Keratinocyte (primary cell): ENCODE results near the gene TMCC1. TPM values are rescaled to one million over a fixed set of nuclear protein-coding genes. Genes with fewer than 3 reads are reported as not detected.

Experiments used
- DNase-seq: peaks from one replicate; pipeline ENCODE4 v3.0.0-alpha.2; 2011; ENCODE audit warnings: low read depth, missing footprints, low spot score
- FAIRE-seq: peaks from 2 replicates; lab custom pipeline; 2011; peaks lifted over from hg19 to GRCh38; lab: Jason Lieb, UNC
- H2AFZ ChIP-seq: 2 replicates; pipeline ENCODE4 v1.6.0; 2012; ENCODE audit warnings: low read length, control low read depth, inconsistent platforms; ENCODE audit not compliant: control insufficient read depth
- H3K27ac ChIP-seq: 2 replicates; pipeline ENCODE4 v1.5.1; 2011; ENCODE audit warnings: low read length; ENCODE audit not compliant: control insufficient read depth, insufficient read depth
- H3K27me3 ChIP-seq: 3 replicates; pipeline ENCODE4 v1.6.0; 2011; ENCODE audit warnings: low read length; ENCODE audit not compliant: control insufficient read depth, insufficient read depth; ENCODE audit errors: extremely low read depth
- H3K36me3 ChIP-seq, 2 experiments: 2 replicates in 1 of 2; 3 replicates in 1 of 2; pipeline ENCODE4 v1.5.1; 2011; ENCODE audit warnings: low read length in 2 of 2, mild to moderate bottlenecking in 1 of 2; ENCODE audit not compliant: control insufficient read depth in 2 of 2, insufficient read depth in 2 of 2; ENCODE audit errors: extremely low read depth in 1 of 2
- H3K4me1 ChIP-seq: 3 replicates; pipeline ENCODE4 v1.5.1; 2011; ENCODE audit warnings: low read length; ENCODE audit not compliant: control insufficient read depth, insufficient read depth; ENCODE audit errors: extremely low read depth
- H3K4me2 ChIP-seq: 3 replicates; pipeline ENCODE4 v1.6.0; 2011; ENCODE audit warnings: low read depth, low read length; ENCODE audit not compliant: control insufficient read depth, insufficient read depth; ENCODE audit errors: extremely low read depth
- H3K4me3 ChIP-seq, 3 experiments: fragments of 200-600 bp in 1 of 3; sonication (generic) in 1 of 3; 2 replicates in 2 of 3; 3 replicates in 1 of 3; pipeline ENCODE4 v1.5.1; 2011 to 2016; ENCODE audit warnings: low read length in 3 of 3, mild to moderate bottlenecking in 3 of 3, control low read depth in 2 of 3, inconsistent platforms in 1 of 3, low read depth in 1 of 3, mixed read lengths in 1 of 3, mixed run types in 1 of 3, moderate library complexity in 1 of 3; ENCODE audit not compliant: control insufficient read depth in 2 of 3, insufficient read depth in 2 of 3; ENCODE audit errors: extremely low read depth in 1 of 3
- H3K79me2 ChIP-seq: 2 replicates; pipeline ENCODE4 v1.6.0; 2012; ENCODE audit warnings: low read length; ENCODE audit not compliant: control insufficient read depth, insufficient read depth
- H3K9ac ChIP-seq: 3 replicates; pipeline ENCODE4 v1.6.0; 2011; ENCODE audit warnings: low read length; ENCODE audit not compliant: control insufficient read depth, insufficient read depth; ENCODE audit errors: extremely low read depth
- H3K9me1 ChIP-seq: 3 replicates; pipeline ENCODE4 v1.6.0; 2011; ENCODE audit warnings: low read length; ENCODE audit not compliant: control insufficient read depth, insufficient read depth; ENCODE audit errors: extremely low read depth
- H3K9me3 ChIP-seq: 2 replicates; pipeline ENCODE4 v1.5.1; 2012; ENCODE audit warnings: low read depth, low read length; ENCODE audit not compliant: control insufficient read depth
- H4K20me1 ChIP-seq: 3 replicates; pipeline ENCODE4 v1.6.0; 2011; ENCODE audit warnings: low read length; ENCODE audit not compliant: control insufficient read depth, insufficient read depth; ENCODE audit errors: extremely low read depth
- EZH2 ChIP-seq: IDR thresholded peaks from one replicate; pipeline ENCODE4 v1.6.1; 2012; ENCODE audit warnings: inconsistent platforms, mild to moderate bottlenecking, low read length, moderate library complexity
- dilution Hi-C: fragments of 300-500 bp; cut with MboI; formaldehyde crosslinking; loops from one replicate; pipeline ENCODE4 v1.7.0; 2020; ENCODE audit warnings: low sequenced_read_pairs; ENCODE audit not compliant: extremely low pct_ligation_motif_present
- polyA plus RNA-seq, 5 experiments: library from polyadenylated mRNA; depleted of rRNA in 3 of 5; stranded (reverse) in 3 of 5; stranded (forward) in 1 of 5; unstranded in 1 of 5; fragments of >200 nt; gene quantifications; 1 replicate in 1 of 5; 2 replicates in 3 of 5; 3 replicates in 1 of 5; pipeline versions ENCODE4 v1.2.1 to v1.2.3, GENCODE V29; 2011 to 2012; ENCODE audit warnings: missing spikeins in 2 of 5, low read depth in 1 of 5, low replicate concordance in 1 of 5
- TF ChIP-seq, protein P1 (sequence below), 3 experiments: IDR thresholded peaks in 1 of 3; conservative IDR thresholded peaks in 1 of 3; optimal IDR thresholded peaks in 1 of 3; 2 replicates in 2 of 3; 3 replicates in 1 of 3; pipeline versions ENCODE3 to v1.5.1; 2011; ENCODE audit warnings: low read length in 3 of 3, mild to moderate bottlenecking in 3 of 3, moderate library complexity in 2 of 3, control low read depth in 1 of 3, inconsistent platforms in 1 of 3; ENCODE audit not compliant: insufficient read depth in 2 of 3; ENCODE audit errors: extremely low read depth in 1 of 3

Gene TMCC1
- polyA plus RNA-seq, 1 donor (not counting 4 experiments of a cell fraction or from before 2014, with no cell fraction given), result 27.7 TPM

DNA sequence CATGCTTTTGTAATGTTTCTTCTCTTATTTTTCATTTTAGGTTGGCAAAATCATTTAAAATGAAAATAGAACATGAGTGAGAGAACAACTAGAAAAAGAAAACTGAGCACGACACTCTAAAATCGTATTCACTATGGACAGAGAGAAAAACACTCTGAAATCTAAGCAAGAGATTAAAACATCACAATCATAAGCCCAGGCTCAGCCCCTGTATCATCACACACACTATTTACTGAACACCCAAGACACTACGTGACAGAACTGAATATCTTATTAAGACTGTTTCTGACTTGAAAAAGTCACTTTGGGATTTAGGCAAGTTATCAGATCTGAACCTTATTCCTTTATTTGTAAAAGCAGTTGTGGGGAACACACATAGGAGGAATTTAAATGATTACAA, 204.5 kb downstream of the TMCC1 start:
- no peak overlapping the region for H2AFZ ChIP-seq

DNA sequence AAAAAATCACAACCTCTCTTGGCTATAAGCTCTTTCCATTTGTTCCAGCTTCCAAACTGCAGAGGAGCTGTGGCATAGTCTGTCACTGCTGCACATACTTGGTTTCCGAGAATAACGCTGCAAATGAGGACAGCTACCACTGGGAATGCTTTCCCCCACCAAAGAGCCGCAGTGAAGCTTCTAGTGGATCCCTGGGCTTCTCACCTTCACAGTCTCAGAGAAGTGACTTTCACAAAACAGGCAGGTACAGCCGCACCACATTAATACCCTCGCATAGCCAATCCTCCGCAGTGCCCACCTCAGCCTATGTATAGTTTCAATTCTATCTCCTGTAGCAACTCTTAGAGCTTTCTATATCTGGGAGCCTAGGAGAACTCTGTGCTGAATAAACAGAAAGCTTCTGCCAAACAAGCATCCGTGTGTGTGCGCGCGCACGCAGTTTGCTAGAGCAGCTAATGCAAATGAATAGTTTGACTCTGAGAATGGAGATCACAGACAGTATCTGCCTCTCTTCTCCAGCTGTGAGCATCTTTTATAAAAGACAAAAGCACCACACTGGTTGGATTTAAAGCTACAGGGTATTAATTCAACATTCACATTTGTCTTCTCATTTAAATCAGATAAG, 205.1 kb downstream of the TMCC1 start:
- H3K27me3 ChIP-seq, result no peaks in the 10 kb centered on the region
- H3K9ac ChIP-seq, result peak overlapping the region; percentile 18
- dilution Hi-C loops, result no loop called here
- H3K9me1 ChIP-seq, result peaks cover 5% of the 10 kb centered on the region
- peak; percentile 67 for FAIRE-seq
- peaks cover 83% of the 10 kb centered on the region for H3K79me2 ChIP-seq
- H3K36me3 ChIP-seq, result peaks cover 0 to 4% of the 10 kb centered on the region in 2 experiments
- peak overlapping the region; percentile 76 for H3K4me2 ChIP-seq
- H3K4me3 ChIP-seq, result peak overlapping the region in 2 of 3 experiments; percentile 27 to 32
- H3K27ac ChIP-seq, result no peak overlapping the region
- DNase-seq, result no peak
- H2AFZ ChIP-seq, result no peak overlapping the region
- TF ChIP-seq, protein P1, sequence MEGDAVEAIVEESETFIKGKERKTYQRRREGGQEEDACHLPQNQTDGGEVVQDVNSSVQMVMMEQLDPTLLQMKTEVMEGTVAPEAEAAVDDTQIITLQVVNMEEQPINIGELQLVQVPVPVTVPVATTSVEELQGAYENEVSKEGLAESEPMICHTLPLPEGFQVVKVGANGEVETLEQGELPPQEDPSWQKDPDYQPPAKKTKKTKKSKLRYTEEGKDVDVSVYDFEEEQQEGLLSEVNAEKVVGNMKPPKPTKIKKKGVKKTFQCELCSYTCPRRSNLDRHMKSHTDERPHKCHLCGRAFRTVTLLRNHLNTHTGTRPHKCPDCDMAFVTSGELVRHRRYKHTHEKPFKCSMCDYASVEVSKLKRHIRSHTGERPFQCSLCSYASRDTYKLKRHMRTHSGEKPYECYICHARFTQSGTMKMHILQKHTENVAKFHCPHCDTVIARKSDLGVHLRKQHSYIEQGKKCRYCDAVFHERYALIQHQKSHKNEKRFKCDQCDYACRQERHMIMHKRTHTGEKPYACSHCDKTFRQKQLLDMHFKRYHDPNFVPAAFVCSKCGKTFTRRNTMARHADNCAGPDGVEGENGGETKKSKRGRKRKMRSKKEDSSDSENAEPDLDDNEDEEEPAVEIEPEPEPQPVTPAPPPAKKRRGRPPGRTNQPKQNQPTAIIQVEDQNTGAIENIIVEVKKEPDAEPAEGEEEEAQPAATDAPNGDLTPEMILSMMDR (optimal IDR thresholded peaks at IDR 0.05 in 1 of 3, IDR thresholded peaks at IDR 0.05 in 1 of 3, conservative IDR thresholded peaks at IDR 0.05 in 1 of 3; ENCODE audit: extremely low read depth in 1 of 3, insufficient read depth in 2 of 3, low read length in 3 of 3), result no peak
- TF ChIP-seq EZH2, result no peak
- H3K9me3 ChIP-seq, result no peaks in the 10 kb centered on the region
- H4K20me1 ChIP-seq, result no peaks in the 10 kb centered on the region
- H3K4me1 ChIP-seq, result peaks cover 18% of the 10 kb centered on the region

More for the DNA sequence above, 204.5 kb downstream of the TMCC1 start:
- Histone ChIP-seq H3K9ac (no peak overlapping the region), H3K27ac (peak overlapping the region; percentile 10), H3K9me3 (no peaks in the 10 kb centered on the region), H4K20me1 (no peaks in the 10 kb centered on the region), H3K27me3 (no peaks in the 10 kb centered on the region), H3K36me3 (peaks cover 0 to 3% of the 10 kb centered on the region in 2 experiments), H3K9me1 (peaks cover 5% of the 10 kb centered on the region), H3K79me2 (peaks cover 77% of the 10 kb centered on the region), H3K4me1 (peaks cover 24% of the 10 kb centered on the region), H3K4me2 (peak overlapping the region; percentile 76), H3K4me3 (no peak overlapping the region)
- no peak for FAIRE-seq
- TF ChIP-seq EZH2, result no peak
- TF ChIP-seq, protein P1 (optimal IDR thresholded peaks at IDR 0.05 in 1 of 3, IDR thresholded peaks at IDR 0.05 in 1 of 3, conservative IDR thresholded peaks at IDR 0.05 in 1 of 3; ENCODE audit: extremely low read depth in 1 of 3, insufficient read depth in 2 of 3, low read length in 3 of 3), result no peak
- dilution Hi-C loops, result no loop called here
- no peak for DNase-seq
